Activated naive CD4-positive, alpha-beta T cell treated with anti-CD3 and anti-CD28 coated beads, Interleukin-2, amount 10 ng/mL, durations not matched to agents 7 days and 5 days (primary cell): ENCODE results near the gene SNX9.

Experiments
- CTCF ChIA-PET: fragments of 350-600 bp; sonication (Branson Sonifier 250); formaldehyde crosslinking; loops from one replicate; lab custom pipeline; 2021; ENCODE audit warnings: antibody characterized with exemption; lab: Charles Lee
- DNase-seq: peaks from one replicate; pipeline ENCODE4 v3.0.0-alpha.2; 2020
- H3K27ac Mint-ChIP-seq: one replicate; pipeline ENCODE4 v1.8.0; 2021; ENCODE audit warnings: mild to moderate bottlenecking, moderate library complexity, mixed read lengths
- H3K27me3 Mint-ChIP-seq: one replicate; pipeline ENCODE4 v1.8.0; 2021; ENCODE audit warnings: mild to moderate bottlenecking, mixed read lengths
- H3K36me3 Mint-ChIP-seq: one replicate; pipeline ENCODE4 v1.8.0; 2021; ENCODE audit warnings: mixed read lengths
- H3K4me1 Mint-ChIP-seq: one replicate; pipeline ENCODE4 v1.8.0; 2021; ENCODE audit warnings: mixed read lengths
- H3K4me3 Mint-ChIP-seq: one replicate; pipeline ENCODE4 v1.8.0; 2021; ENCODE audit warnings: mild to moderate bottlenecking, moderate library complexity, mixed read lengths
- H3K9me3 Mint-ChIP-seq: one replicate; pipeline ENCODE4 v1.8.0; 2021; ENCODE audit warnings: mixed read lengths

The SNX9 gene

DNA sequence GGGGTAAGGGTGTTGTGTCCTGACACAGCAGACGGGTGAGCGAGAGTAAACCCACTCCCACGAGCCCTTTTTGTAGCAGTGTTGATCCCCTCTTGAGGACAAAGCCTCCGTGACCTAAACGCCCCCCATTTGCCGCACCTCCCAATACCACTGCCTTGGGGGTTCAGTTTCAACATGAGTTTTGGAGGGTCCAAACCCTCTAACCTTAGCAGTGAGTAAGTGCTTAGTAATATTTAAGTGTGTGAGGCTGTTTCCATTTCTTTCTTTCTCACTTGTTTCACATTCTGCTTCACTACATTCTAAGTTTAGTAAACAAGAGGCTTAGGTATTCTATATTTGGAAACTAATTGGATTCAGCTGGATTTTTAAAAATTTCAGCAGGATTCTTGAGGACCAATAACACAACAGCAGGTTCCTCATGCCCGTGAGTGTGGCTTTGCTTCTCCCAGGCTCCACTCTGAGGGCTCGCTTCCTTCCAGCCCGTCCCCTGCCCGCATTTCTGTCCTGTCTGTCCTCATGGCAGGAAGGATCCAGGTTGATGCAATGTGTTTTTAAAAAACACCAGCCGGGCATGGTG, 41.2 kb downstream of the SNX9 start:
- CTCF ChIA-PET, result interaction anchor here (0.8 to 1.7 kb wide), 2 partner anchors 12 to 108 kb away, joined by 4 to 6 read pairs; no protein-coding TSS in a partner anchor
- H3K36me3 Mint-ChIP-seq, result peaks cover 6% of the 10 kb centered on the region
- no peak for DNase-seq
- H3K27me3 Mint-ChIP-seq, result peaks cover 24% of the 10 kb centered on the region
- H3K4me3 Mint-ChIP-seq, result no peak overlapping the region
- H3K4me1 Mint-ChIP-seq, result peaks cover 37% of the 10 kb centered on the region
- no peaks in the 10 kb centered on the region for H3K9me3 Mint-ChIP-seq
- no peak overlapping the region for H3K27ac Mint-ChIP-seq

DNA sequence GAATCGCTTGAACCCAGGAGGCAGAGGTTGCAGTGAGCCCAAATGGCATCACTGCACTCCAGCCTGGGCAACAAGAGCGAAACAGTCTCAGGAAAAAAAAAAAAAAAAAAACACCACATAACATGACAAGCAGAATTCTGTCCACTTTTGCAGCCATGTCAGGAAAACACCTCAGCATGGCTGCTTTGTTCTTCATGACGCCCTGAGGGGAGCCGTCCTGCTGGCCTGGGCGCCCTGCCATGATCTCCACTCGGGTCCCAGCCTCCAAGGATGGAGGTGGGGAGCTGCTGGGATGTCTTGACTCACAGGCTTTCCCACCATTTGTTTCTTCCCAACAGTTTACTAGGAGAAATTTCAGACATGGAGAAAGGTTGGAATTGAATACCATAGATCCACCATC, 42.2 kb downstream of the SNX9 start:
- CTCF ChIA-PET, result no interaction called here
- Mint-ChIP-seq H3K36me3 (peaks cover 6% of the 10 kb centered on the region), H3K27me3 (peaks cover 24% of the 10 kb centered on the region), H3K4me3 (no peak overlapping the region), H3K9me3 (no peaks in the 10 kb centered on the region), H3K4me1 (peaks cover 28% of the 10 kb centered on the region), H3K27ac (no peak overlapping the region)
- no peak for DNase-seq

DNA sequence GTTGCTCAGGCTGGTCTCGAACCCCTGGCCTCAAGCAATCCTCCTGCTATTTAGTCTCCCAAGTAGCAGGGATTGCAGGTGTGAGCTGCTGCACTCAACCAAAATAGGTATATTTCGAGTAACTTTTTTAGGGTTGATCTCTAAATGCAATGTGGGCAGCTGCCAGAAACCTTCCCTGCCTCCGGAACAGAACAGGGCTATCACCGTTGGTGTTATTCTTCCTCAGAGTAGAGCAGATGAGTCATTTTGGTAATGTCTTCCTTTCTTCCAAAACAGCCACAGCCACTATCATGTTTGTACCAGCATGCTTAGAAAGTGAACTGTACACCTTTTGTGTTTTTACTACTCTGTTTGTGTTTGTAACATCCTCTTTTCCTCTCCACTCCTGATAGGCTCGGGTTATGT, 44.1 kb downstream of the SNX9 start:
- H3K27ac Mint-ChIP-seq, result peak overlapping the region; percentile 9
- CTCF ChIA-PET, result interaction anchor here (1.3 to 1.7 kb wide), 4 partner anchors 103 to 120 kb away, joined by 3 to 5 read pairs (median 3); no protein-coding TSS in a partner anchor
- H3K27me3 Mint-ChIP-seq, result peaks cover 24% of the 10 kb centered on the region
- peaks cover 6% of the 10 kb centered on the region for H3K36me3 Mint-ChIP-seq
- H3K9me3 Mint-ChIP-seq, result no peaks in the 10 kb centered on the region
- H3K4me3 Mint-ChIP-seq, result no peak overlapping the region
- peaks cover 15% of the 10 kb centered on the region for H3K4me1 Mint-ChIP-seq
- DNase-seq, result no peak

DNA sequence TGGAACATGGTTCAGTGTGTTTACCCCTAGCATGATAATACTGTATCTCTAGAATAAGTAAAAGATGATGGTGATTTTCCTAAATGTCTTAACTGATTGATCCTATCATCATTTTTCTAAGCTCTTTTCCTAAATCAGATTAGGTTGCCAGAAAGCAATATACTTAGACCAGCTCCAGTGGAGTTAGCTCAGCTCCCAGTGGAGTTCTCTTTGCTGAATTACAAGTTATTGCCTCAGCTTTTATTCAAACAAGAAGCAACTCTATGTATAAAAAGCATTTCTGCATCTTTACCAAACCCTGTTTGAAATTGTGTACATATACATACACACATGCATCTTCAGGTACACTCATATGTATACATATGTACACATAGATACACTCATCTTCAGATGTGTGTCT, 44.9 kb downstream of the SNX9 start:
- Mint-ChIP-seq H3K27me3 (peaks cover 20% of the 10 kb centered on the region), H3K4me3 (no peak overlapping the region), H3K9me3 (no peaks in the 10 kb centered on the region), H3K36me3 (peaks cover 9% of the 10 kb centered on the region), H3K4me1 (peaks cover 17% of the 10 kb centered on the region), H3K27ac (no peak overlapping the region)
- CTCF ChIA-PET, result interaction anchor here (1.3 to 1.7 kb wide), 4 partner anchors 103 to 121 kb away, joined by 3 to 5 read pairs (median 3); no protein-coding TSS in a partner anchor
- DNase-seq, result no peak

DNA sequence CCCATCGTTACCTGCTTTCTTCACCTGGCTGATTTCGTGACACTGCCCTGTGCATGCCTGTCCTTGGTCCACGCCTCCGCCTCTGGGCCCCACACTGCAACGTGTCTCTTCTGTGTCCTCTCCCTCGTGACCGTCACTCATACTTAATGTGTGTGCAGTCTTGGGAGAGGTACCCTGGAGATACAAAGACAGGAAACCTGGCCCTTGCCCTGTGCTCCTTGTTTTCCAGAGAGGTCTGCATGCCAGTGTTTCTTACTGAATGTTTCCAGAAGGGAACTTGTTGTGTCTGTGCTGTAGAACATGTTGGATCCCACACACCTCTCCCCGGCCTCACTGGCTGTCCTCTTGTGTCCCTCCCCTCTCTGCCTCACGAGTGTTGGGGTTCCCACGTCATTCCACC, 45.8 kb downstream of the SNX9 start:
- Mint-ChIP-seq H3K4me3 (no peak overlapping the region), H3K27me3 (peaks cover 11% of the 10 kb centered on the region), H3K36me3 (peaks cover 8% of the 10 kb centered on the region), H3K9me3 (no peaks in the 10 kb centered on the region), H3K27ac (no peak overlapping the region), H3K4me1 (peaks cover 19% of the 10 kb centered on the region)
- no peak for DNase-seq
- CTCF ChIA-PET, result interaction anchor here (0.9 to 1.7 kb wide), 2 partner anchors 107 to 112 kb away, joined by 3 to 5 read pairs; no protein-coding TSS in a partner anchor

DNA sequence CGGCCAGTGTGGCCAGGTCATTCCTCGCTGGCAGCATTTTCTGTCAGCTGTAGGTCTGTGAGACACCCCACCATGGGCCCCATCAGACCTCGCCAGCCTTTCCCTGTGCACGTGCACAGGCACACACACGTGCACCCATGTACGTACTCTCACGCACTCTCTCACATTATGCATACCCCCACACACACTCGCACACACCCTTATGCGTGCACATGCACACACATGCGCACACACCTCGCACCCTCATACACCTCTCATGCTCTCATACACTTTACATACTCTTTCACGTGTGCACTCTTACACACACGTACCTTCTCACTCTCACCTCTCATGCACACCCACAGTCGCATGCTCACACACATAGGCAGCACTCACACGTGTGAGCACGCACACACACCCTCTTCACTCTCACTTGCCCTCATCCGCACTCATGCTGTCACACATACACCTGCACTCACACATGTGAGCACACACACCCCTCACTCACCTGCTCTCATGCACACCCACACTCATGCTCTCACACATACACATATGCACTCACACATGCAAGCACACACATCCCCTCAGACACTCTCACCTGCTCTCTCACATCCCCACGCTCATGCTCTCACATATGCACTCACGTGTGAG, 46.7 kb downstream of the SNX9 start:
- Mint-ChIP-seq H3K4me1 (peaks cover 20% of the 10 kb centered on the region), H3K36me3 (peaks cover 14% of the 10 kb centered on the region), H3K4me3 (no peak overlapping the region), H3K27ac (no peak overlapping the region), H3K9me3 (no peaks in the 10 kb centered on the region), H3K27me3 (peaks cover 2% of the 10 kb centered on the region)
- DNase-seq, result no peak
- CTCF ChIA-PET, result no interaction called here

DNA sequence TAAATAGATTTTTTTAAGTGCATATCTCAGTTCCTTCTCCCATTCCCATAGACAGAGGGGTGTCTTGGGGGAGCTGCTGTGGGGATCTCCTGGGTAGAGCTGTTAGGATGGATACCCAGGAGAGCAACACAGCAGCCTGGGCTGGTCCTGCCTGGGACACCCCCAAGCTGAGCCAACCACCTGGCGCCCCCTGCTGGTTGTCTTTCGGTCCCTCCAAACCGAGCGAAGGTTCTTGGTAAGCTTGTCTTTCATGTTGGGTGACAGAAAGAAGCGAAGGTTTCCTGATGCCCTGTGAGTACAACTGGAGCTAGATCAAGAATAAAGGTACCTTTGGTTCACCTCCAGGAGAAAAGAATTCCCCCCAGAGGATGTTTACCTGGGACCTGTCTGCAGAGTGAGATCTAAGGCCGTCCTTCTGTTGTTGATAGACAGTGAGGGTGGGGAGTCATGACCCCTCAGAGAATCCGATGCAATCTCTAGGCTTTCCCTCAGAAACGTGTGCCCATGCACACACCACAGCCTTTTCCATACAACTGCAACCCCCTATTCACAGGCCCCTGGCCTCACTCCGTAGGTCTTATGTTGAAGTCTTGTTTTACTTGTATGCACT, 50.8 kb downstream of the SNX9 start:
- peak overlapping the region; percentile 28 for H3K27ac Mint-ChIP-seq
- H3K9me3 Mint-ChIP-seq, result no peaks in the 10 kb centered on the region
- H3K27me3 Mint-ChIP-seq, result no peaks in the 10 kb centered on the region
- CTCF ChIA-PET, result interaction anchor here (0.7 to 4.0 kb wide), 31 partner anchors 10 to 558 kb away, joined by 3 to 113 read pairs (median 4); no protein-coding TSS in a partner anchor
- H3K4me1 Mint-ChIP-seq, result peaks cover 28% of the 10 kb centered on the region
- no peak overlapping the region for H3K4me3 Mint-ChIP-seq
- peak; percentile 90 for DNase-seq
- peaks cover 31% of the 10 kb centered on the region for H3K36me3 Mint-ChIP-seq

DNA sequence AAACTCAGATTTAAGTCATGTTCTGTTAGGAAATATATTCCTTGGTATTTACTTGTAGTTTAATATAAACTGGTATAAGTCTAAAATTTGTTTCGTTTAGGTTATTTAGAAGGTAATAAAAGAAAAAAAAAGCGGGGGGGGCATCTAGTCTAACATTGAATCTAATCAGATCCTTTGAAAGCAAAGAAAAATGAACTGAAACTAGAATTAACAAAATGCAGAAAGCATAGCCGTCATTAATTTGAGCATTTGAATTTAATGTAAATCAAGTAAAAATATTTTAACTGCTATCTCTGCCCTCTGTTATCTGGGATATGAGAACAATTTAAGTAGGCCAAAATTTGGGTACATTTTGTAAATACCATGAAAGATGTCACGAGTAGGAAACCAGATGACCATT, 54.1 kb downstream of the SNX9 start:
- no peaks in the 10 kb centered on the region for H3K9me3 Mint-ChIP-seq
- no peaks in the 10 kb centered on the region for H3K27me3 Mint-ChIP-seq
- H3K36me3 Mint-ChIP-seq, result peaks cover 49% of the 10 kb centered on the region
- no peak for DNase-seq
- CTCF ChIA-PET, result interaction anchor here (0.9 to 4.9 kb wide), 4 partner anchors 8 to 121 kb away, joined by 3 to 27 read pairs (median 4); no protein-coding TSS in a partner anchor
- no peak overlapping the region for H3K27ac Mint-ChIP-seq
- H3K4me3 Mint-ChIP-seq, result no peak overlapping the region
- peaks cover 55% of the 10 kb centered on the region for H3K4me1 Mint-ChIP-seq

DNA sequence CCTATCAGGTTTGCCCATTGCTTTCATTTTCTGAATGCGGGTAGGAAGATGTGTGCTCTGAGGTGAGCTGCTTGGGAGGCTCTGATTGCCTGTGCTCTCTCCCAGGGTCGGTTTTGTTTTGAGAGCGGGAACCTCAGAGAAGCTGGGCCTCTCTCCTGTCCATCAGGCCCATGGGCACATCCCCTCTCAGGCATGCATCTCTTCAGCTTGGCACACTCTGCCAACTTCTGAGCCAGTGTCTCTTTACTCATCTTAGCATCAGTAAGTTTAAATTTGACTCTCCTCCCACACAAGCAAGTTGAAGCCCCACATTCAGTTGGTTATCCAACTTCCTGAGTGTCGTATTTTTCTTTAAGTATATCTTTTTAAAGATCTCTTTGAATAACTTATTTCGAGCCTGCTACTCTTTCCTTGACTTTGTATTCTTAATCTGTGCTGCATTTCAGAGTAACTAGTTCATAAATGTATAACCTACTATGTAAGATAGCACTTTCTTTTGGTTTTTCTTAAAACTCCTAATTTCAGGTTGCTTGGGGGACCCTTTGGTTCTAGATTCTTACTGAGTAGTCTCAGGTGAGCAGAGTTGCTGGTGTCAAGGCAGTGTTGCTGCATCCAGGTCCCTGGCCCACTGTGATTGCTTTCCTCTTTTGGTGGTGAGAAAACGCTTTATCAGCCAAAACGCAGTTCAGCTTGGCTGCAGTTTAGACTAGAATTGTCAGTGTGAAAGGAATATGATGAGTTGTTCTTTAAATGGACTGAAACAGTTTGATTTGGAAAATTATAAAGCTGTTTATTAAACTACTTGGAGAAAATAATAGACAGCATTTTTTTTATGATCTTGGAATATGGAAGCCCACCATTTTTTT, 54.8 kb downstream of the SNX9 start:
- CTCF ChIA-PET, result interaction anchor here (0.7 to 4.9 kb wide), 5 partner anchors 8 to 149 kb away, joined by 3 to 27 read pairs (median 4); no protein-coding TSS in a partner anchor
- H3K27ac Mint-ChIP-seq, result peak overlapping the region; percentile 42
- no peak for DNase-seq
- H3K4me1 Mint-ChIP-seq, result peaks cover 62% of the 10 kb centered on the region
- H3K27me3 Mint-ChIP-seq, result no peaks in the 10 kb centered on the region
- no peaks in the 10 kb centered on the region for H3K9me3 Mint-ChIP-seq
- no peak overlapping the region for H3K4me3 Mint-ChIP-seq
- peaks cover 54% of the 10 kb centered on the region for H3K36me3 Mint-ChIP-seq

DNA sequence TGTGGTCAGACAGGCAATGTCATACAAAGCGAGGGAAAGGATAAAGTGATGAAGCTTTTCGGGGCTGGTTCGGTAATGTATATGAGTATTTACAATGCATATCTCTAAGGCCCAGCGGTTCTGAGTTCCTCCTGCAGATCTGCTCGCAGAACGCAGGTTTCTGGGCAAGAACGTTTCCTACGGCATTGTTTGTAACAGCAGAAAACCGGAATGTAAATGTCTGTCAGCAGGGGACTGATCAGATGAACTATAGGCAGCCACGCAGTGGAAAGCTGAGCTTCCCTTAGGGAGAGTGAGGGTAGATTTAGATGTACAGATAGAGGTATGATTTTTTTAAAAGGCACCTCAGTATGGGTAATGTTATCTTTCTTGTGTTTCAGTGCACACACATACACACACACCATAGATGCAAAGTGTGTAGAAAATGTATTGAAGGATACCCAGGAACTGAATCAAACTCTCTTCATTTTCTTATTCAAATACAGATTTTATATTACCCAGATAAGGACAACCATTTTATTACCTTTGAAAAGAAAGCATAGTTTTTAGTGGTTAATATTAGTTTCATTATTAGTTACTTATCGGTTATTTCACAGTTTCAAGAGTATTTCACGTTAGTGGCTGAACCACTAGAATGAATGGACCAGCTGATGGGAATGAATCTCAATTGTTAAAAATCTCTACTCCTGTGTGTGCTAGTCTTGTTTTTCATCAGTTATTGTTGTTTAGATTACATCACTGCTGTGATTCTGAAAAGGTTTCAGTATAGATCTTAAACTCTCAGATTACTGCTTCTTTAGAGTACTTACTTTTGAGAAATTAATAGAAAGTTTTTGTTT, 56.2 kb downstream of the SNX9 start:
- no peaks in the 10 kb centered on the region for H3K9me3 Mint-ChIP-seq
- CTCF ChIA-PET, result interaction anchor here (1.4 to 4.9 kb wide), 2 partner anchors 115 to 123 kb away, joined by 4 to 27 read pairs; no protein-coding TSS in a partner anchor
- H3K4me3 Mint-ChIP-seq, result no peak overlapping the region
- DNase-seq, result no peak
- peaks cover 61% of the 10 kb centered on the region for H3K36me3 Mint-ChIP-seq
- H3K27ac Mint-ChIP-seq, result no peak overlapping the region
- peaks cover 60% of the 10 kb centered on the region for H3K4me1 Mint-ChIP-seq
- H3K27me3 Mint-ChIP-seq, result no peaks in the 10 kb centered on the region

DNA sequence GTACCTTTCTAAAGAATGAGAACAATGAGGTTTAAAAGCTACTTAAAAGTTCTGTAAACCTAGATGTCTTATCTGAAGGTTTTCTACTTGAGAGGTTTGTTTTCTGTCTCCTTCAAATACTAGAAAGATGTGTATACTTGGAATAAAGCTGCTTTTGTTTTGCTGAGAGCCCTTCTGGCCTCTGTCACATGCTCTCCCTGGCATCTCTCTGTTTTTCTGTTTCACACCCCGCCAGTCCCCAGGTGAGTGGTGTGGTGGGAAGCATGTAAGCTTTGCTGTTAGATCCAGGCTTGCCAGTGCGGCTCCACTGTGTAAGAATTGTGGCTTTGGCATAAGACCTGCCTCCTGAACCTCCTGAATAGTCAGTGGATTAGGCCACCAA, 56.8 kb downstream of the SNX9 start:
- CTCF ChIA-PET, result interaction anchor here (1.4 to 4.9 kb wide), 2 partner anchors 116 to 124 kb away, joined by 4 to 27 read pairs; no protein-coding TSS in a partner anchor
- H3K27ac Mint-ChIP-seq, result no peak overlapping the region
- peaks cover 66% of the 10 kb centered on the region for H3K4me1 Mint-ChIP-seq
- no peaks in the 10 kb centered on the region for H3K9me3 Mint-ChIP-seq
- no peak for DNase-seq
- H3K27me3 Mint-ChIP-seq, result no peaks in the 10 kb centered on the region
- peaks cover 60% of the 10 kb centered on the region for H3K36me3 Mint-ChIP-seq
- no peak overlapping the region for H3K4me3 Mint-ChIP-seq

DNA sequence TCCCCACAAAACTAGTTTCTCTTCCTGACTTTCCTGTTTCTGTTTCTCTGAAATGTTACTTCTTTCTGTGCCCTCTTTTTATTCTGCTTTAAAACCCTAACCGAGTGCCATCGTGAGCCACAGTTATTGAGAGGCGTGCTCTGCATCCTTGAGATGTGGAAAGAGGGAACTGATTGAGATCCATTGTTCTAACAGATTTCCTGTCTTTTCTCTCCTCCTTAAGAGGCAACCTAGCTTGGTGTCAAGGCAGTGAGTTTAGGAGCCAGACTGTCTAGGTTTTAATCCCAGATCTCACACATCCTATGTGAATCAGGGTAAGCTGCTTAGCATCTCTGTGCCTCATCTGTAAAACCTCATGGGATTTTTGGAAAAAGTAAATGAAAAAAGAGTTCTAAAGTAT, 57.5 kb downstream of the SNX9 start:
- CTCF ChIA-PET, result interaction anchor here (0.7 to 1.7 kb wide), 3 partner anchors 83 to 406 kb away, joined by 3 to 4 read pairs (median 3); no protein-coding TSS in a partner anchor

DNA sequence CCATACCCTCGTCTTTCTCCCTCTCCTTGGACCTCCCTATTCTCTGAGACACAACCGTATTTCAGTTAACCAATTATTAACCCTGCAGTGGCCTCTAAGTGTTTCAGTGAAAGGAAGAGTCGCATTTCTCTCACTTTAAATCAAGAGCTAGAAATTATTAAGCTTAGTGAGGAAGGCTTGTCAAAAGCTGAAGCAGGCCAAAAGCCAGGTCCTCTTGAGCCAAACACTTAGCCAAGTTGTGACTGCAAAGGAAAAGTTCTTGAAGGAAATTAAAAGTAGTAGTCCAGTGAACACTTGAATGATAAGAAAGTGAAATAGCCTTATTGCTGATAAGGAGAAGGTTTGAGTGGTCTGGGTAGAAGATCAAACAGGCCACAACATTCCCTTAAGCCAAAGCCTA, 58.3 kb downstream of the SNX9 start:
- Mint-ChIP-seq H3K27me3 (no peaks in the 10 kb centered on the region), H3K9me3 (peaks cover 6% of the 10 kb centered on the region), H3K4me3 (no peak overlapping the region), H3K4me1 (peaks cover 79% of the 10 kb centered on the region), H3K27ac (no peak overlapping the region), H3K36me3 (peaks cover 62% of the 10 kb centered on the region)
- no peak for DNase-seq
- CTCF ChIA-PET, result interaction anchor here (0.7 to 1.7 kb wide), 4 partner anchors 12 to 1118 kb away, joined by 3 to 5 read pairs (median 3); no protein-coding TSS in a partner anchor

More for the DNA sequence above, 57.5 kb downstream of the SNX9 start:
- Mint-ChIP-seq H3K4me3 (no peak overlapping the region), H3K27ac (no peak overlapping the region), H3K9me3 (peaks cover under 1% of the 10 kb centered on the region), H3K4me1 (peaks cover 73% of the 10 kb centered on the region), H3K27me3 (no peaks in the 10 kb centered on the region), H3K36me3 (peaks cover 56% of the 10 kb centered on the region)
- no peak for DNase-seq
